Activated CD8-positive, alpha-beta T cell treated with anti-CD3 and anti-CD28 coated beads, Interleukin-2, amount 10 ng/mL, durations not matched to agents 7 days and 5 days (primary cell): ENCODE results near the gene CFAP410. TPM values are rescaled to one million over a fixed set of nuclear protein-coding genes. Genes with fewer than 3 reads are reported as not detected.
A peak's percentile ranks its signal among the peaks of the same experiment; 100 is the strongest.
"Not testable (repeated sequence)": the region's sequence is repeated elsewhere in the genome, so short reads cannot be mapped to it uniquely, and the experiment has no call there.

Experiments used
- ATAC-seq: fragments of 150-1000 bp; cut with Tn5 transposase; one replicate; pipeline ENCODE4 v1.10.0; 2021; ENCODE audit warnings: moderate library complexity
- CTCF ChIA-PET: fragments of 350-600 bp; sonication (Branson Sonifier 250); formaldehyde crosslinking; loops from one replicate; lab custom pipeline; 2021; ENCODE audit warnings: antibody characterized with exemption; lab: Charles Lee
- POLR2A ChIA-PET: fragments of 350-600 bp; sonication (Branson Sonifier 250); formaldehyde crosslinking; loops from one replicate; lab custom pipeline; 2021; ENCODE audit warnings: antibody characterized with exemption; lab: Charles Lee
- DNase-seq: peaks from one replicate; pipeline ENCODE4 v3.0.0-alpha.2; 2020
- H3K27ac Mint-ChIP-seq: one replicate; pipeline ENCODE4 v1.8.0; 2021; ENCODE audit warnings: mild to moderate bottlenecking, mixed read lengths
- H3K27me3 Mint-ChIP-seq: one replicate; pipeline ENCODE4 v1.8.0; 2021; ENCODE audit warnings: low read depth, mixed read lengths
- H3K36me3 Mint-ChIP-seq: one replicate; pipeline ENCODE4 v1.8.0; 2021; ENCODE audit warnings: low read depth, mixed read lengths
- H3K4me1 Mint-ChIP-seq: one replicate; pipeline ENCODE4 v1.8.0; 2021; ENCODE audit warnings: low read depth, mixed read lengths
- H3K4me3 Mint-ChIP-seq: one replicate; pipeline ENCODE4 v1.8.0; 2021; ENCODE audit warnings: mild to moderate bottlenecking, mixed read lengths
- H3K9me3 Mint-ChIP-seq: one replicate; pipeline ENCODE4 v1.8.0; 2022; ENCODE audit warnings: mixed read lengths; ENCODE audit not compliant: insufficient read depth
- total RNA-seq, 2 experiments: library from RNA; stranded (reverse); gene quantifications; one replicate each; pipeline ENCODE4 v1.2.3, GENCODE V29; 2021

The CFAP410 gene
- total RNA-seq, 2 experiments from 2014 or later, result 16.8 to 17.4 TPM

DNA sequence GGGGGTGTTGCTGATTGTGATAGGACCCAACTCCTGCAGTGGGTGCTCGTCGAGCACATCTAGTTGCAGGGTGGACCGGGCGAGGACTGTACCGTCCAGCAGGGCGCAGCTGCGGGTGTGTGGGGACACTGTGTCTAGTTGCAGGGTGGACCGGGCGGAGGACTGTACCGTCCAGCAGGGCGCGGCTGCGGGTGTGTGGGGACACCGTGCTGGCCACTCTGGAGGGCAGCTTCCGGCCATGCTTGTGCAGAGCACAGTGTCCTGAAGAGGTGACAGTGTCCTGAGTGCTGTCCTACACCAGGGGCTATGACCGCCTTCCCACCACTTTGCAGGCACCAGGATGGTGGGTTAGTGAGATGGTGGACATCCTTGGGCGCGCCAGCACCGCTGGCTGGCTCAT, 9.7 kb upstream of the CFAP410 start:
- H3K27me3 Mint-ChIP-seq, result peaks cover 19% of the 10 kb centered on the region
- H3K9me3 Mint-ChIP-seq, result no peaks in the 10 kb centered on the region
- CTCF ChIA-PET, result no interaction called here
- peaks cover 33% of the 10 kb centered on the region for H3K4me1 Mint-ChIP-seq
- H3K36me3 Mint-ChIP-seq, result peaks cover 12% of the 10 kb centered on the region
- no peak overlapping the region for H3K27ac Mint-ChIP-seq
- DNase-seq, result no peak
- POLR2A ChIA-PET, result no interaction called here
- no peak for ATAC-seq
- no peak overlapping the region for H3K4me3 Mint-ChIP-seq

DNA sequence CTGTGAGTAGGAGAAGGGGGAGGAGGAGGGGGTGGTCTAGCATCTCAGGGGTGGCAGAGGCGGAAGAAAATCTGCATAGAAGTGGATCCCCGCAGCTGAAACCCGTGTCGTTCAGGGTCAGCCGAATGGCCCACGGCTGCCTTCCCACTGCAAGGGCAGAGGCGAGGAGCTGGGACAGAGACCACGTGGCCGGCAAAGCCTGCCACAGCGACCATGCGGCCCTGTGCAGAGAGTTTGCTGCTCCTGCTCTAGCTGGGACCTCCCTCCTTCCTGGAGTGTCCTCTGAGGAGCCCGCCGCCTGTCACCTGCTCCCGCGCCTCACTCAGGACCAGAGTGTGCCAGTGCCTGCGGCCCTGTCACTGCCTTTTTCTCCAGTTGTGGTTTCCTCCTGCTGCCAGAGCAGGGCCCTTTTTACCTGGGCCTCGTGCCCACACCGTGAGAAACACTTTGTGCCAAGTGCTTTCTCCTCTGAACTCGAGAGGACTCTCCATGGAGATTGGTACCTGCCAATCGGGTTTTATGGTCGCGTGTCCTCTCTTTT, 8.8 kb upstream of the CFAP410 start:
- CTCF ChIA-PET, result no interaction called here
- Mint-ChIP-seq H3K27me3 (peaks cover 19% of the 10 kb centered on the region), H3K27ac (no peak overlapping the region), H3K36me3 (peaks cover 3% of the 10 kb centered on the region), H3K4me3 (no peak overlapping the region), H3K4me1 (peaks cover 28% of the 10 kb centered on the region), H3K9me3 (no peaks in the 10 kb centered on the region)
- ATAC-seq (no peak), DNase-seq (no peak)
- POLR2A ChIA-PET, result no interaction called here

DNA sequence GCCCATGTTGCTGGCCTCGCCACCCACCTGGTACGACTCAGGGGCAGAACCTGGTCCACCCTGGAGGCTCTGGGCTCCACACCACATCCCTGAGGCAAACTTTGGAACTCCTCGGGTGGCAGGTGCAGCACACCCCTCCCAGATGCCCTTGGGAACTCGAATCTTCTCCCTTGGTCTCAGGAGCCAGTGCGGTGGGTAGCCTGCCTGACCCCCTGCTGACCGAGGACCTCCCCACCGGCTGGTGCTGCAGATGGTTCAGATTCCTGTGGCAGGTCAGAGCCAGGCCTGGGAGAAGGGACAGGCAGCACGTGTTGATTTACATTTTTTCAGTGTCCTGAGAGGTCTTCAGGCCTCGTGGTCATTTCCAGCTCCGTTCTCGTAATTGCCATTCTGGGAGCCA, 6.3 kb upstream of the CFAP410 start:
- CTCF ChIA-PET, result no interaction called here

DNA sequence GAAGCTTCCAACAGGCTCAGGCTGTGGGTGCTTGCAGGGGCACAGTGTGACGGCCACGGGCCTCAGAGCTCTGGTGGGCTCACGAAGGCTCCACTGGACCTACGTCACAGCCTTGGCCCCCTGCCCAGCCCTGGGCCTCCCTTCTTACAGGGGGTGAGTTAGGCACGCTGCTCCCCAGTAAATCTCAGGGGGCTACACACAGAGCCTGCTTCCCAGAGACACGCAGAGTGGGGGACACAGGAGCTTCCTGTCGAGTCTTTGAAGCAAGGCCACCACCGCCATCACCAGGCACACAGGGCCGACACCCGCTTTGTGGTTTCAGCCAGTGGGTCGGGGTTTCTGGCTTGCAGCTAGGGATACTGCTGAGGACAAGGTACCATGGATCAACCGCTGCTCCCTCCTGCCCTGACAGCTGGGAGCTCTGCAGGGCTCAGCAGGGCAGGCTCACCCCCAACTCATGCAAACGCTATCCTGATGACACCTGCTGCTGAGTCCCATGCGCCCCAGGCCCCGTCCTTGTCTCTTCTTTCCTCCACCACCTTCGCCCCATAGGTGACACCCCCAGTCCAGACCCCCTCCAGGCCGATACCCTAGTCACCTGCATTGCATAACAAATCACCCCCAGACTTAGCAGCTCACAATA, 5.5 kb upstream of the CFAP410 start:
- Mint-ChIP-seq H3K9me3 (no peaks in the 10 kb centered on the region), H3K27me3 (peaks cover 15% of the 10 kb centered on the region), H3K36me3 (no peaks in the 10 kb centered on the region), H3K4me3 (no peak overlapping the region), H3K27ac (peak overlapping the region; percentile 33), H3K4me1 (peaks cover 26% of the 10 kb centered on the region)
- DNase-seq (no peak), ATAC-seq (no peak)
- POLR2A ChIA-PET, result interaction anchor here (1.9 kb wide), 1 partner anchor 9 kb away, joined by 4 read pairs; the partner anchor contains the start of gene TRPM2
- CTCF ChIA-PET, result interaction anchor here (0.8 to 1.8 kb wide), 3 partner anchors 9 to 449 kb away, joined by 3 to 5 read pairs (median 4); partner anchors contain the start of gene TRPM2

More for the DNA sequence above, 6.3 kb upstream of the CFAP410 start:
- H3K4me3 Mint-ChIP-seq, result no peak overlapping the region
- no peak overlapping the region for H3K27ac Mint-ChIP-seq
- H3K27me3 Mint-ChIP-seq, result peaks cover 15% of the 10 kb centered on the region
- DNase-seq (no peak), ATAC-seq (no peak)
- POLR2A ChIA-PET, result interaction anchor here (1.9 kb wide), 1 partner anchor 8 kb away, joined by 4 read pairs; the partner anchor contains the start of gene TRPM2
- H3K36me3 Mint-ChIP-seq, result no peaks in the 10 kb centered on the region
- H3K9me3 Mint-ChIP-seq, result no peaks in the 10 kb centered on the region
- H3K4me1 Mint-ChIP-seq, result peaks cover 18% of the 10 kb centered on the region

DNA sequence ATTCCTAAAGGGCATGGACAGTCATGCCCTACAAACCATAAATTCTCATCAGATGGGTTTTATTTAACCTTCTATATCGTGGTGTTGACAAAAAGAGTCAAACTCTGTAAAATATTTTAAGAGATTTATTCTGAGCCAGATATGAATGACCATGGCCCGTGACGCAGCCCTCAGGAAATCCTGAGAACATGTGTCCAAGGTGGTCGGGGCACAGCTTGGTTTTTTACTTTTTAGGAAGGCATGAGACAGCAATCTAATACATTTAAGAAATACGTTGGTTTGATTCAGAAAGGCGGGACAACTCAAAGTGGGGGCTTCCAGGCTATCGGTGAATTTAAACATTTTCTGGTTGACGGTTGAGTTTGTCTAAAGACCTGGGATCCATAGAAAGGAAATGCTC, 3.8 kb upstream of the CFAP410 start:
- DNase-seq, H3K4me3 Mint-ChIP-seq, H3K36me3 Mint-ChIP-seq, H3K9me3 Mint-ChIP-seq, ATAC-seq, H3K27ac Mint-ChIP-seq, POLR2A ChIA-PET: not testable (repeated sequence)
- CTCF ChIA-PET, result interaction anchor here (1.6 to 1.8 kb wide), 3 partner anchors 10 to 451 kb away, joined by 4 to 6 read pairs (median 4); partner anchors contain the start of gene TRPM2
- peaks cover 25% of the 10 kb centered on the region for H3K4me1 Mint-ChIP-seq
- H3K27me3 Mint-ChIP-seq, result peaks cover 11% of the 10 kb centered on the region

DNA sequence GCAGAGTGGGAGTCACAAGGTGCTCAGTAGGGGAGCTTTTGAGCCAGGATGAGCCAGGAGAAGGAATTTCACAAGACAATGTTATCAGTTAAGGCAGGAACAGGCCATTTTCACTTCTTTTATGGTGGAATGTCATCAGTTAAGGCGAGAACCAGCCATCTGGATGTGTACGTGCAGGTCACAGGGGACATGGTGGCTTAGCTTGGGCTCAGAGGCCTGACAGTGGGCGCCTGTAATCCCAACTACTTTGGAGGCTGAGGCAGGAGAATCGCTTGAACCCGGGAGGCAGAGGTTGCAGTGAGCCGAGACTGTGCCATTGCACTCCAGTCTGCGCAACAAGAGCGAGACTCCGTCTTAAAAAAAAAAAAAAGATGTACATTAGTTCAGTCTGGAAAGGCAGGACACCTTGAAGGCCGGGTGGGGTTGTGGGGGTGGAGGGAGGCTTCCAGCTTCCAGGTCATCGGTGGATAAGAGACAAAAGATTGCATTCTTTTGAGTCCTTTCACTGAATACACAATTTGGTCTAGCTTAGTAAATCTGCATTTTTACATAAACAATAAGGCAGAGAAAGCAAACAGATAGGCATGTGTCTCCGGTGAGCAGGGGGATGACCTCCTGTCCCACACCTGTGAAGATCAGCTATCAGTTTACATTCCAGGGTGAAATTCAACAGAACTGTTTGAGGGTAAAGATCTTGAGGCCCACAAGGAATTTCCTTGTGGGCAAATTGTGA, 2.7 kb upstream of the CFAP410 start:
- H3K27ac Mint-ChIP-seq, H3K27me3 Mint-ChIP-seq, ATAC-seq, H3K9me3 Mint-ChIP-seq, DNase-seq, H3K4me3 Mint-ChIP-seq, POLR2A ChIA-PET, H3K36me3 Mint-ChIP-seq: not testable (repeated sequence)
- CTCF ChIA-PET, result interaction anchor here (1.1 to 2.1 kb wide), 4 partner anchors 11 to 451 kb away, joined by 3 to 7 read pairs (median 5); partner anchors contain the start of gene TRPM2
- peaks cover 31% of the 10 kb centered on the region for H3K4me1 Mint-ChIP-seq

DNA sequence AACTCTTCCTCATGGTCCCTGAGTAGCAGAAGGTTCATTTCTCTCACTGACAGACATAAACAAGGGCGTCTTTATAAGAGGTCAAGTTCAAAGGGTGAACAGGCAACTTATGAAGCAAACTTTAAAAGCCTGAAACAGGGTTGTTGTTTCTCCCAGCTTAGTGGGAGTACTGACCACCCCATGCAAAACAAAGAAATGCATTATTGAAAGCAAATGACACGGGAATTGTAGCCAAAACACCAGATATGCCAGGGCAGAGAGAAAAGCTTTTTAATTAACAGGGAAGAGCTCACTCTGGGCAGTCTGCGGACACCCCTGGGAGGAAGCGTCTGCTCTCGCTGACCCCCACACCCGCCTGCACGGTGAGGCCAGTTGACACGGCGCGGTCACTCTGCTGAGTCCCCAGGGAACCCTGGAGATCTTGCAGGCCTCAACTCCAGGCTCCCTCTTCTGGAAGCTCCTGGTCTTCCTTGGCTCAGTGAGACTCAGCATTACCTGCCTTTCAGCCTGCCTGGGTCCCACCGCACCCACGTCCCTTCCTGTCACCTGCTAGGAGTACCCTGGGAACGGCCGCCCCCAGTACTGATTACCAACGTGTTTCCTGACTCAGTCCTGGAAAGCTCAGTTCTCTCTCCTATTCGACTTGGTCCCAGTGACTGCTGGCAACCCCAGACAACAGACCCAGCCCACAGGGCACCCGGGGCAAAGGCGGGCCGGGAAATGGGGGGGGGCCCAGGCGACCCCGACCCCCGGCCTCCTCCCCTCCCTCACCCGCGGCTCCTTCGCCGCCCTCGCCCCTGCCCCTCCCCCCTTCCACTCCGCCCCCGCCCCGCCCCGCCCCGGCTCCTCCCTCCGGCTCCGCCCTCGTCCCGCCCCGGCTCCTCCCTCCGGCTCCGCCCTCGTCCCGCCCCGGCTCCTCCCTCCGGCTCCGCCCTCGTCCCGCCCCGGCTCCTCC, 972 bp downstream of the CFAP410 start:
- ATAC-seq (no peak), DNase-seq (peak; percentile 51)
- CTCF ChIA-PET, result interaction anchor here (0.6 to 0.9 kb wide), 2 partner anchors 482 to 535 kb away, joined by 3 read pairs; partner anchors contain the start of gene PTTG1IP

DNA sequence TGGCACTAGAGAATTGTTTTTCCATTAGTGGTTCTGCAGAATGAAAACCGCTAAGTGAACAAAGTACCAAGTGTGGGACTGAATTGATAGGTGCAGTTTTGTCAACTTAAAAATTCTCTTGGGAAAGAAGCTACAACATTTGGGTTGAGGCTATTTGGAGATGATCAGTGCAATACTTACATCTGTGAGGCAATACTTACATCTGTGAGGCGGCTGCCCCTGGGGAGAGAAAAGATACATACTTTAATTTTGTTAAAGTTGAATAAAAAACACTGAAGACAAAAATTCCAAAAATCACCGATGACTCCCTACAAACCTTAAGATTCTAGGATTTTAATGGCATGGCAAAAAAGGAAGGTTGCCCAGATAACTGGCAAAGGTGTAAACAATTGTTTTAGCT, 1.7 kb downstream of the CFAP410 start:
- ATAC-seq (no peak), DNase-seq (no peak)
- Mint-ChIP-seq H3K9me3 (no peaks in the 10 kb centered on the region), H3K27me3 (no peaks in the 10 kb centered on the region), H3K4me3 (peak overlapping the region; percentile 3), H3K27ac (peak overlapping the region; percentile 77), H3K36me3 (peaks cover 6% of the 10 kb centered on the region), H3K4me1 (peaks cover 25% of the 10 kb centered on the region)
- ChIA-PET CTCF (interaction anchor here (0.6 kb wide), 1 partner anchor 536 kb away, joined by 3 read pairs; the partner anchor contains the start of gene PTTG1IP), POLR2A (interaction anchor here (1.2 kb wide), 1 partner anchor 10 kb away, joined by 5 read pairs; no protein-coding TSS in a partner anchor)

More for the DNA sequence above, 972 bp downstream of the CFAP410 start:
- Mint-ChIP-seq H3K9me3 (no peaks in the 10 kb centered on the region), H3K27me3 (no peaks in the 10 kb centered on the region), H3K36me3 (peaks cover 6% of the 10 kb centered on the region), H3K4me1 (peaks cover 25% of the 10 kb centered on the region), H3K27ac (peak overlapping the region; percentile 81), H3K4me3 (peak overlapping the region; percentile 63)
- POLR2A ChIA-PET, result interaction anchor here (0.6 to 1.2 kb wide), 5 partner anchors 10 to 1960 kb away, joined by 3 to 10 read pairs (median 4); partner anchors contain the start of gene TRPM2

DNA sequence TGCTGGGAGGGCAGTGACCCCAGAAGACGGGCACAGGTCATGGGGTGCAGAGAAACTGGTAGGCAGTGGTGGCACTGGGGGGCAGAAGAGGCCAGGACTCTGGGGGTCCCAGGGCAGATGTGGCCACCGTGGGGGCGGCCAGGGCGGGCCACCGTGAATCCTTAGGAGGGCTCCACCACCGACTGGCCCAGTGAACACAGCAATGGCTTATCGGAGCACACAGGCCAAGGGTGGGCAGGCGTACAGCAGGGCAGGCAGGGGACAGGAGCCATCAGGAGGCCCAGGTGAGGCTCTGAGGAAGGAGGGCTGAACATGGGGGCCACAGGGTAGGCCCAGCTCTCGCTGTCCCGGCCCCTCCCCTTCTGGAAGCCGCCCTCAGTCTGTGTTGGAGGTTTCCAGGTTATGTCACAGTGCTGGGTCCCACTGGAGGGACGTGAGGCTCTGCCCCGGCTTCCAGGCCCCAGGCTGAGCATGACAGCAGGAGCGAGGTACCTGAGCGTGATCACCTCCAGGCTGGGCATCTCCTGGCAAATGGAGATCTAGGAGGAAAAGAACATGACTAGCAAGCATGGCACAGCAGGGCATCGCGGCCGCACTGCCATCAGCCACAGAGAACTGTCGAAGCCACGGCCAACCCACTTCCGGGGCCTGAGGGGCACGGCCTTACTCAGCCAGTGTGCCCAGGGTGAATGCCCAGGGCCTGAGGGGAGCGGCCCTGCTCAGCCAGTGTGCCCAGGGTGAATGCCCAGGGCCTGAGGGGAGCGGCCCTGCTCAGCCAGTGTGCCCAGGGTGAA, 3.7 kb downstream of the CFAP410 start:
- no peak for ATAC-seq

DNA sequence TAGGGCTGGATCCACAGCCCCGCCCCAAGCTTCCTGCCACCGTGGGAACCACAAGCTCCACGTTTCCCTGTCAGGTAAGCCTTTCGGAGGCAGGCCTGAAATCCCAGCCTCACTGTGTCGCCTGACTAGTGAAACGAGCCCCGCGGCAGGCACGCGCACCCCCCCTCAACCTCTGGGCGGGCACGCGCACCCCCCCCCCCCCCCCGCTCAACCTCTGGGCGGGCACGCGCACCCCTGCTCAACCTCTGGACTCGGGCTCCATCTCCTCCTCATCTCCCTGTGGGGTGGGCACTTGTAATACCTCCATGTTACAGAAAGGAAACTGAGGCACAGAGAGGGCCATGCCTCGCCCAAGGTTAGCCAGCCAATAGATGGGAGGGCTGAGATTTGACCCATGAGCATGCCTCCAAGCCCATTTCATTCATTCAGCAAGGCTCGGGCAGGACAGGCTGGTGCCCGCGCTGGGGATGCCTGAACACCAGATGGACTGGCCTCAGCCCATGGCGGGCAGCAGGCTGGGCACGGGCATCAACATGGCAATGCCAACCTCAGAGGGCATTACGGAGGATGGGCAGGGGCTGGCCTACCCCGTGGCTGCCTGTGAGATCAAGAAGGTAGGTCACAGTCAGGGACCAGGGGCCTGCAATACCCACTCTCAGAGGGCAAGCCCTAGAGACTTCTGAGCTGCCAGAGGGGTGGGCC, 4.7 kb downstream of the CFAP410 start:
- H3K36me3 Mint-ChIP-seq, result peaks cover 9% of the 10 kb centered on the region
- DNase-seq (no peak), ATAC-seq (no peak)
- H3K27me3 Mint-ChIP-seq, result no peaks in the 10 kb centered on the region
- POLR2A ChIA-PET, result interaction anchor here (0.7 kb wide), 1 partner anchor 127 kb away, joined by 3 read pairs; no protein-coding TSS in a partner anchor
- CTCF ChIA-PET, result interaction anchor here (0.7 kb wide), 1 partner anchor 139 kb away, joined by 4 read pairs; no protein-coding TSS in a partner anchor
- peaks cover 8% of the 10 kb centered on the region for H3K4me1 Mint-ChIP-seq
- H3K27ac Mint-ChIP-seq, result no peak overlapping the region
- H3K9me3 Mint-ChIP-seq, result no peaks in the 10 kb centered on the region
- no peak overlapping the region for H3K4me3 Mint-ChIP-seq

More for the DNA sequence above, 3.7 kb downstream of the CFAP410 start:
- no peak for DNase-seq
- Mint-ChIP-seq H3K36me3 (peaks cover 9% of the 10 kb centered on the region), H3K27ac (no peak overlapping the region), H3K27me3 (no peaks in the 10 kb centered on the region), H3K4me3 (no peak overlapping the region), H3K4me1 (peaks cover 18% of the 10 kb centered on the region), H3K9me3 (no peaks in the 10 kb centered on the region)
- CTCF ChIA-PET, result no interaction called here
- POLR2A ChIA-PET, result interaction anchor here (0.7 kb wide), 1 partner anchor 126 kb away, joined by 3 read pairs; no protein-coding TSS in a partner anchor
